ENCODE measurements around the gene ISYNA1. TPM values are rescaled to one million over a fixed set of nuclear protein-coding genes. Genes with fewer than 3 reads are reported as not detected.

ISYNA1 gene
- total RNA-seq, 1 experiment from 2014 or later = 236 TPM

DNA sequence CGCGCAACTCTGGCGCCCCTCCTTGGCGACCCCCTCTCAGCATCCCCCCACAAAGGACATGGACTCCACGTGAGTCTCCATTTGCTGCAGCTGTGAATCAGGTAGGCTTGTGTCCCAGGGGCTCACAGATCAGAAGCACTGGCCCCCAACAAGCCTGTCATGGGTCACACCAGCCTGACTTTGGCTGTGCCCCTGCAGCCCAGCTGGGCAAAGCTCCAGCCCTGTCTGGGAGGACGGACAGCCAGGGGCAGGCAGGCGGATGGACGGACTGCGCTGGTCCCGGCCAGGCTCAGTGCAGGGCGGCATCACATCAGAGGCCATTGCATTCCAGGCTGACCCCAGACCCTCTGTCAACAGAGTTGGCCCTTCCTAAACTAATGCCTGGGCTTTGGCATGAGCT is 28.4 kb upstream of the ISYNA1 start (continued):
- TF ChIP-seq, protein P1, sequence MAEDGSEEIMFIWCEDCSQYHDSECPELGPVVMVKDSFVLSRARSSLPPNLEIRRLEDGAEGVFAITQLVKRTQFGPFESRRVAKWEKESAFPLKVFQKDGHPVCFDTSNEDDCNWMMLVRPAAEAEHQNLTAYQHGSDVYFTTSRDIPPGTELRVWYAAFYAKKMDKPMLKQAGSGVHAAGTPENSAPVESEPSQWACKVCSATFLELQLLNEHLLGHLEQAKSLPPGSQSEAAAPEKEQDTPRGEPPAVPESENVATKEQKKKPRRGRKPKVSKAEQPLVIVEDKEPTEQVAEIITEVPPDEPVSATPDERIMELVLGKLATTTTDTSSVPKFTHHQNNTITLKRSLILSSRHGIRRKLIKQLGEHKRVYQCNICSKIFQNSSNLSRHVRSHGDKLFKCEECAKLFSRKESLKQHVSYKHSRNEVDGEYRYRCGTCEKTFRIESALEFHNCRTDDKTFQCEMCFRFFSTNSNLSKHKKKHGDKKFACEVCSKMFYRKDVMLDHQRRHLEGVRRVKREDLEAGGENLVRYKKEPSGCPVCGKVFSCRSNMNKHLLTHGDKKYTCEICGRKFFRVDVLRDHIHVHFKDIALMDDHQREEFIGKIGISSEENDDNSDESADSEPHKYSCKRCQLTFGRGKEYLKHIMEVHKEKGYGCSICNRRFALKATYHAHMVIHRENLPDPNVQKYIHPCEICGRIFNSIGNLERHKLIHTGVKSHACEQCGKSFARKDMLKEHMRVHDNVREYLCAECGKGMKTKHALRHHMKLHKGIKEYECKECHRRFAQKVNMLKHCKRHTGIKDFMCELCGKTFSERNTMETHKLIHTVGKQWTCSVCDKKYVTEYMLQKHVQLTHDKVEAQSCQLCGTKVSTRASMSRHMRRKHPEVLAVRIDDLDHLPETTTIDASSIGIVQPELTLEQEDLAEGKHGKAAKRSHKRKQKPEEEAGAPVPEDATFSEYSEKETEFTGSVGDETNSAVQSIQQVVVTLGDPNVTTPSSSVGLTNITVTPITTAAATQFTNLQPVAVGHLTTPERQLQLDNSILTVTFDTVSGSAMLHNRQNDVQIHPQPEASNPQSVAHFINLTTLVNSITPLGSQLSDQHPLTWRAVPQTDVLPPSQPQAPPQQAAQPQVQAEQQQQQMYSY (CRISPR knock-in tag; IDR thresholded peaks at IDR 0.05) = no peak

DNA sequence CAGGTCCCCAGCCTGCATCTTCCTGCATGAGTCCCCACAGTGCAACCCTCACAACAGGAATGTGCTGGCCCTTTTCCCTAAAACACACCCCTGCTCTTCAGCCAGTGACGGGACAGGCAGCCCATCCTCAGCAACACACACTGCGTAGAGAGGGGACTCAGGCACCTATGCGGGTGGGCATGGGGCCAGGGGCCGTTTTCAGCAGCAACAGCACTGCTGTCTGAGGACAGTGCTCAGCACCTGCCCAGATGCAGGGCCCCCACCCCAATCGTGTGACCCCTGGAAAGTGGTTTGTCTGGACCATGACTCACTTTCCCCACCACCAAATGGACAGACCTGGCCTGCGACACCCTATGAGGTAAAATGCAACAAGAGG is 28.0 kb upstream of the ISYNA1 start:
- TF ChIP-seq MAX (CRISPR knock-in tag; IDR thresholded peaks at IDR 0.05) = no peak
- TF ChIP-seq GABPB1 (CRISPR knock-in tag; IDR thresholded peaks at IDR 0.05) = no peak
- no peak for TF ChIP-seq SMAD3 (CRISPR knock-in tag; IDR thresholded peaks at IDR 0.05; ENCODE audit: borderline replicate concordance)
- TF ChIP-seq, protein P2, sequence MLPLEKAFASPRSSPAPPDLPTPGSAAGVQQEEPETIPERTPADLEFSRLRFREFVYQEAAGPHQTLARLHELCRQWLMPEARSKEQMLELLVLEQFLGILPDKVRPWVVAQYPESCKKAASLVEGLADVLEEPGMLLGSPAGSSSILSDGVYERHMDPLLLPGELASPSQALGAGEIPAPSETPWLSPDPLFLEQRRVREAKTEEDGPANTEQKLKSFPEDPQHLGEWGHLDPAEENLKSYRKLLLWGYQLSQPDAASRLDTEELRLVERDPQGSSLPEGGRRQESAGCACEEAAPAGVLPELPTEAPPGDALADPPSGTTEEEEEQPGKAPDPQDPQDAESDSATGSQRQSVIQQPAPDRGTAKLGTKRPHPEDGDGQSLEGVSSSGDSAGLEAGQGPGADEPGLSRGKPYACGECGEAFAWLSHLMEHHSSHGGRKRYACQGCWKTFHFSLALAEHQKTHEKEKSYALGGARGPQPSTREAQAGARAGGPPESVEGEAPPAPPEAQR (CRISPR knock-in tag; IDR thresholded peaks at IDR 0.05) = no peak
- no peak for TF ChIP-seq NR3C1 (CRISPR knock-in tag; conservative IDR thresholded peaks at IDR 0.05; ENCODE audit: low read depth)
- TF ChIP-seq ZNF232 (CRISPR knock-in tag; IDR thresholded peaks at IDR 0.05) = no peak
- no peak for TF ChIP-seq ZNF532 (CRISPR knock-in tag; IDR thresholded peaks at IDR 0.05; ENCODE audit: borderline replicate concordance)
- TF ChIP-seq AFF4 (CRISPR knock-in tag; IDR thresholded peaks at IDR 0.05; ENCODE audit: borderline replicate concordance) = no peak
- TF ChIP-seq FOXP1 (CRISPR knock-in tag; IDR thresholded peaks at IDR 0.05; ENCODE audit: borderline replicate concordance) = no peak
- no peak for TF ChIP-seq CDX4 (CRISPR knock-in tag; IDR thresholded peaks at IDR 0.05; ENCODE audit: borderline replicate concordance)
- TF ChIP-seq ZNF671 (CRISPR knock-in tag; IDR thresholded peaks at IDR 0.05) = no peak
- TF ChIP-seq TCF7 (CRISPR knock-in tag; IDR thresholded peaks at IDR 0.05; ENCODE audit: low read depth) = no peak
- no peak for TF ChIP-seq CTCF (IDR thresholded peaks at IDR 0.05)
- TF ChIP-seq, protein P3, sequence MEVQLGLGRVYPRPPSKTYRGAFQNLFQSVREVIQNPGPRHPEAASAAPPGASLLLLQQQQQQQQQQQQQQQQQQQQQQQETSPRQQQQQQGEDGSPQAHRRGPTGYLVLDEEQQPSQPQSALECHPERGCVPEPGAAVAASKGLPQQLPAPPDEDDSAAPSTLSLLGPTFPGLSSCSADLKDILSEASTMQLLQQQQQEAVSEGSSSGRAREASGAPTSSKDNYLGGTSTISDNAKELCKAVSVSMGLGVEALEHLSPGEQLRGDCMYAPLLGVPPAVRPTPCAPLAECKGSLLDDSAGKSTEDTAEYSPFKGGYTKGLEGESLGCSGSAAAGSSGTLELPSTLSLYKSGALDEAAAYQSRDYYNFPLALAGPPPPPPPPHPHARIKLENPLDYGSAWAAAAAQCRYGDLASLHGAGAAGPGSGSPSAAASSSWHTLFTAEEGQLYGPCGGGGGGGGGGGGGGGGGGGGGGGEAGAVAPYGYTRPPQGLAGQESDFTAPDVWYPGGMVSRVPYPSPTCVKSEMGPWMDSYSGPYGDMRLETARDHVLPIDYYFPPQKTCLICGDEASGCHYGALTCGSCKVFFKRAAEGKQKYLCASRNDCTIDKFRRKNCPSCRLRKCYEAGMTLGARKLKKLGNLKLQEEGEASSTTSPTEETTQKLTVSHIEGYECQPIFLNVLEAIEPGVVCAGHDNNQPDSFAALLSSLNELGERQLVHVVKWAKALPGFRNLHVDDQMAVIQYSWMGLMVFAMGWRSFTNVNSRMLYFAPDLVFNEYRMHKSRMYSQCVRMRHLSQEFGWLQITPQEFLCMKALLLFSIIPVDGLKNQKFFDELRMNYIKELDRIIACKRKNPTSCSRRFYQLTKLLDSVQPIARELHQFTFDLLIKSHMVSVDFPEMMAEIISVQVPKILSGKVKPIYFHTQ (CRISPR knock-in tag; IDR thresholded peaks at IDR 0.05) = no peak
- TF ChIP-seq SOX15 (CRISPR knock-in tag; IDR thresholded peaks at IDR 0.05) = no peak
- H3K9me3 Mint-ChIP-seq = no peaks in the 10 kb centered on the region
- ATAC-seq = no peak
- ChIA-PET POLR2A (no interaction called here), CTCF (interaction anchor here (0.6 to 2.4 kb wide), 8 partner anchors 11 to 381 kb away, joined by 3 to 7 read pairs (median 5); partner anchors contain the start of gene FKBP8)
- peaks cover 9% of the 10 kb centered on the region for H3K4me1 Mint-ChIP-seq
- no peak overlapping the region for H3K27ac Mint-ChIP-seq
- no peaks in the 10 kb centered on the region for H3K27me3 Mint-ChIP-seq (ENCODE audit: low read depth)
- no peak for DNase-seq (ENCODE audit: low spot score)
- H3K36me3 Mint-ChIP-seq = peaks cover 5% of the 10 kb centered on the region; the same call in 1 of the 2 replicates
- H3K4me3 Mint-ChIP-seq = no peak overlapping the region

All from WTC11 (cell line).